IgD-negative memory B cell (primary cell): ENCODE measurements around the gene TRDN. TPM values are rescaled to one million over a fixed set of nuclear protein-coding genes. Genes with fewer than 3 reads are reported as not detected.

Experiments
- H3K27ac Mint-ChIP-seq, 3 donors: one replicate each; pipeline ENCODE4 v1.8.0; 2020 to 2022; ENCODE audit warnings: mild to moderate bottlenecking in 3 of 3, mixed read lengths in 3 of 3, moderate library complexity in 1 of 3
- H3K27me3 Mint-ChIP-seq: one replicate; pipeline ENCODE4 v1.8.0; 2021; ENCODE audit warnings: mixed read lengths
- H3K36me3 Mint-ChIP-seq: one replicate; pipeline ENCODE4 v1.8.0; 2020; ENCODE audit warnings: mild to moderate bottlenecking, mixed read lengths
- H3K4me1 Mint-ChIP-seq, 3 donors: one replicate each; pipeline ENCODE4 v1.8.0; 2020 to 2022; ENCODE audit warnings: mixed read lengths in 3 of 3, mild to moderate bottlenecking in 1 of 3
- H3K4me3 Mint-ChIP-seq, 4 donors: one replicate each; pipeline ENCODE4 v1.8.0; 2020 to 2022; ENCODE audit warnings: mild to moderate bottlenecking in 4 of 4, mixed read lengths in 4 of 4, moderate library complexity in 3 of 4
- H3K9me3 Mint-ChIP-seq, 3 donors: one replicate each; pipeline ENCODE4 v1.8.0; 2020 to 2021; ENCODE audit warnings: mixed read lengths in 3 of 3, mild to moderate bottlenecking in 1 of 3
- polyA plus RNA-seq: library from polyadenylated mRNA; unstranded; fragments of 300-500 nt; fragmentation: Illumina TruSeq; gene quantifications from one replicate; pipeline ENCODE4 v1.2.3, GENCODE V29; 2021

The TRDN gene
- polyA plus RNA-seq, 1 donor from 2014 or later = not detected

DNA sequence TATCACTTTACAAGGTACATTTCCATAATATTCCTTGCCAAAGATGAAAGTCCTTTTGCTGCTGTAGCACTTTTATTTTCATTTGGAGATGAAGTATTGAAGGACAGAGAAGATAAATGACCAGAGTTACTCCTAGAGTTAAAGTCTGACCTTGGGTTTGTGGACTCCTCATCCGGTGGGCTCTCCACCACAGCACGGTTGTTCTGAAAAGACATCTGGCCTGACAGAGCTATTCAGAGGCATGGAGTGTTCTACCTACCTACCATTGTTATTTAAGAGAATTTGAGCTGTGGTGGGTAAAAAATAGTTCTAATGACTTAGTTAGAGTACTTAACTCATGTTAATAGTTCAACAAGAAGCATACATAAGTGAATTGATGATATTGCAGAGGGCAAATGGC is 422.3 kb downstream of the TRDN start:
- H3K27me3 Mint-ChIP-seq = no peaks in the 10 kb centered on the region
- H3K9me3 Mint-ChIP-seq = peaks cover 2 to 6% (median 4%) of the 10 kb centered on the region in 3 donors
- H3K4me1 Mint-ChIP-seq = no peaks in the 10 kb centered on the region
- no peak overlapping the region for H3K27ac Mint-ChIP-seq
- H3K4me3 Mint-ChIP-seq = no peak overlapping the region
- H3K36me3 Mint-ChIP-seq = no peaks in the 10 kb centered on the region

DNA sequence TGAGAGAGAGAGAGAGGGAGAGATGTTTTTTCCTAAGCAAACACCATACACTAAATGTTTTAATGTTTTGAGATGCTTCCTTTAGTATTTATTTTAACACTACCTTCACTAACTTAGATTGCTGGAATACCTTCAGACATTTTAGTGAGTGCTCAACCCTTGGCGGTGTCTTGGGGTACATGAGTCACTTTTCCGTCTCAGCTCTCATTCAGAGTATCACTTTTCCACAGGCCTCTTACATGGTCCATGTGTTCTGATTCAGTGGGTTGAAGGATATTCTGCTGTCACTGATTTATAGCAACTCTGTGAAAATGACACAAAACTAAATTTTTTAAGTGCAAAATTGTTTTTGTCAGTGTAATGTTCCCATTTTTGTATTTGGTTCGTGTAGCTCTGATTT is 422.8 kb downstream of the TRDN start:
- no peak overlapping the region for H3K4me3 Mint-ChIP-seq
- peaks cover 2 to 6% (median 4%) of the 10 kb centered on the region in 3 donors for H3K9me3 Mint-ChIP-seq
- no peaks in the 10 kb centered on the region for H3K4me1 Mint-ChIP-seq
- no peaks in the 10 kb centered on the region for H3K27me3 Mint-ChIP-seq
- no peak overlapping the region for H3K27ac Mint-ChIP-seq
- H3K36me3 Mint-ChIP-seq = no peaks in the 10 kb centered on the region

DNA sequence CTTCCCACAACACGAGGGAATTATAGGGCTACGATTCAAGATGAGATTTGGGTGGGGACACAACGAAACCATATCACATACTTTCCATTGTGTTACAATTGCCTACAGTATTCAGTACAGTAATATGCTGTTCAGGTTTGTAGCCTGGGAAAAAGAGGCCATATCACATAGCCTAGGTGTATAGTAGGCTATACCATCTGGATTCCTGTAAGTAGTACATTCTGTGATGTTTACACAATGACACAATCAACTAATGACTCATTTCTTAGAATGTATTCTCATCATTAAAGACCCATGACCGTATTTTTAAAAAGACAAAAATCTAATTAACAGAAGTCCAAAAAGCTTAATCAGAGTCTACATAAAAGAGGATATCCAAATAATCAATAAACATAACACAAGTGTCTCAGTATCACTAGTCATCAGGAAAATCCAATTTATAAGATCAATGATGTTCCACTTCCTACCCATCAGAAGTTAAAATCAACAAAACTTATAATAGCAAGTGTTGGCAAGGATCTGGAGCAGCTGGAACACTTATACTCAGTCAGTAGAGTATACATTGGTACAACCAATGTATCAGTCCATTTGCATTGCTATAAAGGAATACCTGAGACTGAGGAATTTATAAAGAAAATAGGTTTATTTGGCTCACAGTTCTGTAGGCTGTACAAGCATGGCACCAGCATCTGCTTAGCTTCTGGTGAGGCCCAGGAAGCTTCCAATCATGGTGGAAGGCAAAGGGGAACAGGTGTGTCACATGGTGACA is 424.8 kb downstream of the TRDN start:
- Mint-ChIP-seq H3K9me3 (peaks cover 2 to 3% (median 2%) of the 10 kb centered on the region in 3 donors), H3K27me3 (no peaks in the 10 kb centered on the region), H3K4me3 (no peak overlapping the region), H3K4me1 (no peaks in the 10 kb centered on the region), H3K27ac (no peak overlapping the region), H3K36me3 (no peaks in the 10 kb centered on the region)

GRCh38 chr6:123210645-123211044 is 426.1 kb downstream of the TRDN start:
- Mint-ChIP-seq H3K36me3 (no peaks in the 10 kb centered on the region), H3K27ac (no peak overlapping the region), H3K9me3 (peaks cover 0 to 2% (median 0%) of the 10 kb centered on the region in 3 donors), H3K4me1 (no peaks in the 10 kb centered on the region), H3K27me3 (no peaks in the 10 kb centered on the region), H3K4me3 (no peak overlapping the region)

DNA sequence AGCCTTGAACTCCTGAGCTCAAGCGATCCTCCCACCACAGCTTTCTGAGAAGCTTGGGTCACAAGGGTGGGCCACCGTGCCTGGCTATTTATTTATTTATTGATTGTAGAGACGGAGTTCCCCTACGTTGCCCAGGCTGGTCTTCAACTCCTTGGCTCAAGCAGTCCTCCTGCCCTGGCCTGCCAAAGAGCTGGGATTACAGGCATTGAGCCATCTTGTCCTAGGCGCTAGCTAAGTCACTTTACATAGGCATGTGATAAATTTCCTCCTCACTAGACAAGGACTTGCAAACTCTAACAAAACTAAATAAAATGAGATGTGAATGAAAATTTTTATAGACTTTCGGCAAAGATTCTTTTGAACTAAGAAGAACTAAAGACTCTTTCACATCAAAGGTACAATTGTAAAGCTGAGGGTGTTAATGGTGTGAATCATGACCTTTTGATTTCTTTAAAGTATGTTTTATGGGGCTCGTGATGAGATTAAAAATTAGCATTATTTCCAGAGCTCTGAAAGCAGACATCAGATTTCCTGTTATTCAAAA is 428.7 kb downstream of the TRDN start:
- H3K27ac Mint-ChIP-seq = no peak overlapping the region
- peaks cover under 1 to 2% (median 2%) of the 10 kb centered on the region in 3 donors for H3K9me3 Mint-ChIP-seq
- H3K4me3 Mint-ChIP-seq = no peak overlapping the region
- H3K4me1 Mint-ChIP-seq = no peaks in the 10 kb centered on the region
- H3K27me3 Mint-ChIP-seq = no peaks in the 10 kb centered on the region
- no peaks in the 10 kb centered on the region for H3K36me3 Mint-ChIP-seq

DNA sequence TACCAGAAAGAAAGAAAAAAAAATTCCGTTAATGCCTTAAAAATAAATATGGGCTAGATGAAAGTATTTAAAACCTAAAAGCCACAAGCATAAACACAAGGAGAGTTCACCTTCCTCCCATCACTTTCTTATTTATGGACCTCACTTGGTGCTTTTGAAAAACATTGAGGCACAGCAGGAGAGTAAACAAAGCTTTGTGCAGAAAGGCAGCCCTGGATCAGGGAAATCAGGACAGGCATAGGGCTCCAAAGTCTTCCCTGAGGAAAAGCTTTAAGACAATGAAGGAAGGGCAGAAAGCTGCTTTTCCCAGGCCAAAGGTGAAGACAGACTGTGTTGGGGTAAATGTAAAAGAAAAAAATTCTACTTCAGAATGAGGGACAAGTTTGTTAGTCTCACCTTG is 432.8 kb downstream of the TRDN start:
- Mint-ChIP-seq H3K4me3 (no peak overlapping the region), H3K36me3 (no peaks in the 10 kb centered on the region), H3K27me3 (no peaks in the 10 kb centered on the region), H3K27ac (no peak overlapping the region), H3K9me3 (peaks cover 0 to 7% (median 2%) of the 10 kb centered on the region in 3 donors), H3K4me1 (no peaks in the 10 kb centered on the region)

- H3K36me3 Mint-ChIP-seq = no peaks in the 10 kb centered on the region
- no peaks in the 10 kb centered on the region for H3K27me3 Mint-ChIP-seq
- no peak overlapping the region for H3K4me3 Mint-ChIP-seq
- H3K27ac Mint-ChIP-seq = no peak overlapping the region
- no peaks in the 10 kb centered on the region for H3K4me1 Mint-ChIP-seq
- peaks cover 2 to 10% (median 4%) of the 10 kb centered on the region in 3 donors for H3K9me3 Mint-ChIP-seq
Observed at GRCh38 chr6:123201869-123202372, 434.8 kb downstream of the TRDN start.

- Mint-ChIP-seq H3K4me1 (no peaks in the 10 kb centered on the region), H3K27ac (no peak overlapping the region), H3K9me3 (peaks cover 0 to 7% (median under 1%) of the 10 kb centered on the region in 3 donors), H3K4me3 (no peak overlapping the region), H3K27me3 (no peaks in the 10 kb centered on the region), H3K36me3 (peaks cover 2% of the 10 kb centered on the region)
Observed at GRCh38 chr6:123193298-123193697, 443.5 kb downstream of the TRDN start.

GRCh38 chr6:123189816-123190215 is 446.9 kb downstream of the TRDN start:
- no peaks in the 10 kb centered on the region for H3K4me1 Mint-ChIP-seq
- H3K9me3 Mint-ChIP-seq = peaks cover 0 to 9% (median 5%) of the 10 kb centered on the region in 3 donors
- H3K4me3 Mint-ChIP-seq = no peak overlapping the region
- H3K27me3 Mint-ChIP-seq = no peaks in the 10 kb centered on the region
- peaks cover 2% of the 10 kb centered on the region for H3K36me3 Mint-ChIP-seq
- H3K27ac Mint-ChIP-seq = no peak overlapping the region

DNA sequence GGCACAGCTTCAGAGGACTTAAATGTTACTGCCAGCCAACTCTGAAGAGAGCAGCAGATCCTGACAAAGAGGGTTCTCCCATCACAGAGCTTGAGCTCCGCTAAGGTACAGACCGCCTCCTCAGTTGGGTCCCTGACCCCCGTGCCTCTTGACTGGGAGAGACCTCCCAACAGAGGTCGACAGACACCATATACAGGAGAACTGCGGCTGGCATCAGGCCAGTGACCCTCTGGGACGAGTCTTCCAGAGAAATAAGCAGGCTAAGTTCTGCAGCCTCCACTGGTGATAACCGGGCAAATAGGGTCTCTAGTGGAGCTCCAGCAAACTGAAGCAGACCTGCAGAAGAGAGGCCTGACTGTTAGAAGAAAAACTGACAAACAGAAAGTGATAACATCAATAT is 453.8 kb downstream of the TRDN start:
- H3K9me3 Mint-ChIP-seq = peaks cover 0 to 9% (median 0%) of the 10 kb centered on the region in 3 donors
- no peaks in the 10 kb centered on the region for H3K36me3 Mint-ChIP-seq
- no peaks in the 10 kb centered on the region for H3K27me3 Mint-ChIP-seq
- no peak overlapping the region for H3K27ac Mint-ChIP-seq
- no peaks in the 10 kb centered on the region for H3K4me1 Mint-ChIP-seq
- no peak overlapping the region for H3K4me3 Mint-ChIP-seq

- no peaks in the 10 kb centered on the region for H3K27me3 Mint-ChIP-seq
Observed at GRCh38 chr6:123176706-123177105, 460.0 kb downstream of the TRDN start.

DNA sequence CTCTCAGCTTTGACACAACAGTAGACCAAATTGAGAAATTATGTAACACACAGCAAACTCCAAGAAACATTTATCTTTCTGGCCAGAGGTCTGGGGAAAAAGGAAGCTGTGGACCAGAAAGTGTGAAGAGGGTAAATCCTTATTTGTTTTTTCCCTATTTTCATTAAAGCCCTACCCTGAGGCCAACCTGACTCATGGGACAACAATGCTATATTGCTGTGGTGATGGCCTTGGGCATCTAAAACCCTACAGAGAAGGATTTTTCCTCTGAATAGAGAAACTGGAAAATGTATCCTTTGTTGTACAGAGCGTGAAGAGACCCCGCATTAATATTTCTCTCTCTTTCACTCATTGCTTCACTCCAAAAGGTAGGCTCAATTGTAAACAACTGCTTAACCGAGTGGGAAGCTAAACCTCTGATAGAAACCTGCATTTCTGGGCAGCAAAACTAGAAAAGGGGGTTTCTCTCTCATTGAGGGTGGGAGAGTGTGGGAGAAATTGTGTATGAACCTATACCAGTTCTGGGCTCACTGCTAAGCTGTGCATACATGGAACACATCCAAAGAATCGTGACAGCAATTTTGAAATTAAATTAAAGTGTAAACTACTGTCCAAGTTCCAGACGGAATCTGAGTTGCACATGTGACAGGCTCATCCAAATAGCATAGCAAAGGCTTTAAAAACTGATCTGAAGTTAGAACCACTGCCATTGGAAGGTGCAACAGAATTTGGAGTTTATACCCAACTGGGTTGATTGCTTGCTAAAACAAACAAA is 465.2 kb downstream of the TRDN start:
- Mint-ChIP-seq H3K4me3 (no peak overlapping the region), H3K9me3 (no peaks in the 10 kb centered on the region), H3K27ac (no peak overlapping the region), H3K36me3 (no peaks in the 10 kb centered on the region), H3K27me3 (no peaks in the 10 kb centered on the region), H3K4me1 (no peaks in the 10 kb centered on the region)

More at GRCh38 chr6:123176706-123177105, 460.0 kb downstream of the TRDN start:
- Mint-ChIP-seq H3K4me1 (no peaks in the 10 kb centered on the region), H3K27ac (no peak overlapping the region), H3K9me3 (no peaks in the 10 kb centered on the region), H3K4me3 (no peak overlapping the region), H3K36me3 (no peaks in the 10 kb centered on the region)

DNA sequence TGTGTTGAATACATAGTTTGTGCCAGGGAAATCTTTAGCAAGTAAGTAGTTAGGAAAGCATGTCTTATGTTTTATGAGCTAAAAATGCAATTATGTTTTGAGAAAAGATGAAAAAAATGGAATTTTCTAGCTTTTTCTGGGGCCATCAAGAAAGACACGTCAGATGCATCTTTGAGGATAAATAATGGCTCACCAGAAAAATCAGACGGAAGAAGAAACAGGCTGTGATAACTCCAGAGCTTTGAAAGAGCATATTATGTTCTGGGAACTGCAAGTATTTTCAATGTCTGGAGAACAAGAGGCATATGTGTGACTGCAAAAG is 467.0 kb downstream of the TRDN start:
- Mint-ChIP-seq H3K27ac (no peak overlapping the region), H3K36me3 (no peaks in the 10 kb centered on the region), H3K4me3 (no peak overlapping the region), H3K27me3 (no peaks in the 10 kb centered on the region), H3K9me3 (peaks cover 0 to 7% (median 3%) of the 10 kb centered on the region in 3 donors), H3K4me1 (no peaks in the 10 kb centered on the region)

DNA sequence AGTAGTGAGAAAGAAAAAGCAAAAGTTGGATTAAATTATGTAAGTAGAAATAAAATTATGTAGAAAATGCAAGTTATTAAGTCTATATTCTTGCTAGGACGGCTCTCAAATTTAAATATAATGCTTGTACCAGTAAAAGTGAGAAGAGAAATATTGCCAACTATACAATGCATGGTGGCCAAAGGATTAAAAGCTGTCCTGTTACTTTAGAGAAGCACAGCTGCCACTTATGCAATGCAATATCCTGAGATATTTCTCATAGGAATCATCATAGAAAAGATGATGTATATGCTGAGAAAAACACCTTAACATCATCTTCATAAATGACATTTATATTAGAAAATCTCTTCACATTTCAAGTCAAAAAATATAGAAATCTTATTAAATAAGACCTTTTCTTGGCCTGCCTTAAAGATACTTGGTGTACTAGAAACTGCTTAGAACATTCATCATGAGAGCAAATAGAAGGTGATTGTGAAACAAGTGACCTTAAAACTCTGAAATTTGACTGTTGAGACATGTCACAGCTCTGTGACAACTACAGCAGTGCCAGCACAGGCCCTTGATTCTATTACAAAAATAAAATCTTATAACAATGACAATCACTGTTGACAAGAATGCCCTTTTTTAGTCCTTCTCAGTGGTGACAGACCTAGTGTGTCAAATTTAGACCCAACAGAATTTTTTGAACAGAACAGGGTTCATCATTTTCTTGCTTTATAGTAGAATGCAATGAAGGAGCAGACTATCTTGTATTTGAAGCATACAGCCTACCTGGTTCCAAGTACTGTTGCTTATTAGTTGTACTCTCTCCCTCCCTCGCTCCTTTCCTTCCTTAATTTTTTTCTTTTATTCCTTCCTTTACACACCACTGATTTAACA is 467.6 kb downstream of the TRDN start:
- Mint-ChIP-seq H3K27me3 (no peaks in the 10 kb centered on the region), H3K9me3 (peaks cover 0 to 7% (median 3%) of the 10 kb centered on the region in 3 donors), H3K36me3 (no peaks in the 10 kb centered on the region), H3K4me1 (no peaks in the 10 kb centered on the region), H3K27ac (no peak overlapping the region), H3K4me3 (no peak overlapping the region)
